PFSK-1 (cell line): ENCODE results near the gene PPP2R2C.

Source experiments
- FOXP2 ChIP-seq: optimal IDR thresholded peaks from 2 replicates; pipeline ENCODE3; 2011; ENCODE audit warnings: borderline replicate concordance, control low read depth, inconsistent platforms; ENCODE audit not compliant: insufficient read depth; ENCODE audit errors: extremely low read length, extremely low read depth
- POLR2AphosphoS5 ChIP-seq: IDR thresholded peaks from 2 replicates; pipeline ENCODE4 v1.6.1; 2012; ENCODE audit warnings: low read depth, mild to moderate bottlenecking, control low read depth, low read length, moderate library complexity
- REST ChIP-seq, 2 experiments: IDR thresholded peaks; 2 replicates each; pipeline versions ENCODE4 v1.6.1 to v1.8.0; 2011 to 2012; ENCODE audit warnings: low read depth in 2 of 2, low read length in 2 of 2, control low read depth in 1 of 2, inconsistent platforms in 1 of 2, mild to moderate bottlenecking in 1 of 2, moderate library complexity in 1 of 2; ENCODE audit not compliant: insufficient read depth in 1 of 2
- SIN3A ChIP-seq: IDR thresholded peaks from 2 replicates; pipeline ENCODE4 v1.6.1; 2012; ENCODE audit warnings: mild to moderate bottlenecking, low read length, moderate library complexity, borderline replicate concordance; ENCODE audit not compliant: insufficient read depth
- TAF1 ChIP-seq: IDR thresholded peaks from 2 replicates; pipeline ENCODE4 v1.6.1; 2012; ENCODE audit warnings: low read length, control low read depth, borderline replicate concordance; ENCODE audit not compliant: insufficient read depth

The PPP2R2C gene

GRCh38 chr4:6501171-6501570 lies 28.8 kb upstream of the PPP2R2C start:
- no peak for TF ChIP-seq TAF1
- no peak for TF ChIP-seq REST (IDR thresholded peaks at IDR 0.05; ENCODE audit: insufficient read depth in 1 of 2, low read depth in 2 of 2, low read length in 2 of 2)
- TF ChIP-seq SIN3A, result no peak
- TF ChIP-seq FOXP2, result no peak
- no peak for TF ChIP-seq POLR2AphosphoS5

GRCh38 chr4:6500481-6501140 lies 28.2 kb upstream of the PPP2R2C start:
- TF ChIP-seq FOXP2, result no peak
- no peak for TF ChIP-seq TAF1
- no peak for TF ChIP-seq POLR2AphosphoS5
- no peak for TF ChIP-seq REST (IDR thresholded peaks at IDR 0.05; ENCODE audit: insufficient read depth in 1 of 2, low read depth in 2 of 2, low read length in 2 of 2)
- no peak for TF ChIP-seq SIN3A

- TF ChIP-seq FOXP2, result no peak
- TF ChIP-seq POLR2AphosphoS5, result no peak
- no peak for TF ChIP-seq REST (IDR thresholded peaks at IDR 0.05; ENCODE audit: insufficient read depth in 1 of 2, low read depth in 2 of 2, low read length in 2 of 2)
Measured at GRCh38 chr4:6499238-6499600, 26.8 kb upstream of the PPP2R2C start.

- TF ChIP-seq TAF1, result no peak
- no peak for TF ChIP-seq REST (IDR thresholded peaks at IDR 0.05; ENCODE audit: insufficient read depth in 1 of 2, low read depth in 2 of 2, low read length in 2 of 2)
- no peak for TF ChIP-seq FOXP2
- TF ChIP-seq SIN3A, result no peak
- no peak for TF ChIP-seq POLR2AphosphoS5
Measured at GRCh38 chr4:6498511-6499237, 26.3 kb upstream of the PPP2R2C start.

- TF ChIP-seq POLR2AphosphoS5, result no peak
Measured at GRCh38 chr4:6497796-6498195, 25.4 kb upstream of the PPP2R2C start.
